Mesenteric fat pad (tissue), 1 donor: Measurements from ENCODE around the gene DCAF10. TPM values are rescaled to one million over a fixed set of nuclear protein-coding genes. Genes with fewer than 3 reads are reported as not detected.

Source experiments
- DNase-seq: peaks from one replicate; pipeline ENCODE4 v3.0.0-alpha.2; 2020; ENCODE audit warnings: low spot score
- total RNA-seq: library from RNA; stranded (reverse); fragmentation: NEBNext Ultra II Directional; extraction: Animal tissue kit (Norgen Biotek cat#: 25700); gene quantifications from one replicate; pipeline ENCODE4 v1.2.1, GENCODE V29; 2021
- donor health status: DM: yes; HTN: yes; CAD: no.

Gene DCAF10
- total RNA-seq, 1 donor from 2014 or later, result 32.3 TPM

GRCh38 chr9:37906312-37907239 lies 106.0 kb downstream of the DCAF10 start:
- DNase-seq, result peak; percentile 60

DNA sequence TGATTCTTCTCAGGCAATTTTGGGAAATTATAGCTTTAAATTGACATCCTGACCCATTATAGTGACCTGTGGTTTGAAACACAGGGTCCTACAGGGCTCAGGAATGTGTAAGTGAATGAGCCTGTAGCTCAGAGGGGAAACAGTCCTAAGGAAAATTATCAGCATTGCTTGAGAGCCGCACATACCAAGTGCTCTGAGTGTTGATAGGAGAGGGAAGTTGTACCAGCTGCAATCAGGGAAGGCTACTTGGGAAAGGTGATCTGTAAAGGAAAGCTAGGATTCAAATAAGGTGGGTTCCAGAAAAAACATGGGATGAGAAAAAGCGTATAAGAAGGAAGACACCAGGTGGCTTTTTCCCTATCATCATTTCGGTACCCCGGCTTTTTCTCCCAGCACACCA lies 107.7 kb downstream of the DCAF10 start:
- no peak for DNase-seq

- DNase-seq, result peak; percentile 57
Measured at GRCh38 chr9:37908698-37909186, 108.1 kb downstream of the DCAF10 start.

- DNase-seq, result peak; percentile 39
Measured at GRCh38 chr9:37909326-37909725, 108.7 kb downstream of the DCAF10 start.

- peak; percentile 59 for DNase-seq
Measured at GRCh38 chr9:37909836-37910235, 109.2 kb downstream of the DCAF10 start.

DNA sequence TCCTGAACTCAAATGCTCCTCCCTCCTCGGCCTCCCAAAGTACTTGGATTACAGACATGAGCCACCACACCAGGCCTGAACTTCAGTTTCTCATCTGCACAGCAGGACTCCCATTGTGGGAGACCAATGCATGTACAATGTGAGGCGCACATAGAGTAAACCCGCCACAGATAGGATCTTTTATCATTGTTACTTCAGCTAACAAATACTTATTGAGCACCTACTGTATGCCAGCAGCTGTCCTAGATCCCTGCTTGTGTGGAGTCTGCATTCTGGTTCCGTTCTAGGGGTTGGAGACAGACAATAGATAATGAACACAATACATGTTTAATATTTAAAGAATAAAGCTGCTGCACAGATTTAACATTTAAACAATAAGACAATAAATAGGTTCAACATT lies 109.7 kb downstream of the DCAF10 start:
- no peak for DNase-seq

GRCh38 chr9:37911271-37911681 lies 110.7 kb downstream of the DCAF10 start:
- DNase-seq, result peak; percentile 22

- DNase-seq, result peak; percentile 91
Measured at GRCh38 chr9:37913480-37914153, 113.0 kb downstream of the DCAF10 start.

DNA sequence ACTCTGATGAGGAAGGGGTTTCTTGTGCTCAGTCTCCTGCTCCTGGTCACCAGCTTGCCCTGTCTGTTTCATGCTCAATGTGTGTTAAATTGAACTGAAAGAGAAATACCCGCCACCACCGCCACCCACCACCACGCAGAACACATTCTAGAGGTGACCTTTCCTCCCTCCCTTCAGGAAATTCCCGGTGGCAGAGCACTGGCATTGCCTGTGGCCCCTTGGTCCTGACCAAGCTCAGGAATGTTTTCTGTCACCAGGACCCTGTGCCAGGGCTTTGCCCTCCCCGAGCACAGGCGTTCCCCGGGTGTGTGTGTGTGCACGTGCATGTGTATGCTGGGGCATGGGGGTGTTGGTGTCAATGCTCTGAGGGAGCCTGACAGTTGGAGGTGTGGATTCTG lies 113.6 kb downstream of the DCAF10 start:
- peak; percentile 71 for DNase-seq

- DNase-seq, result peak; percentile 30
Measured at GRCh38 chr9:37914701-37915358, 114.2 kb downstream of the DCAF10 start.

DNA sequence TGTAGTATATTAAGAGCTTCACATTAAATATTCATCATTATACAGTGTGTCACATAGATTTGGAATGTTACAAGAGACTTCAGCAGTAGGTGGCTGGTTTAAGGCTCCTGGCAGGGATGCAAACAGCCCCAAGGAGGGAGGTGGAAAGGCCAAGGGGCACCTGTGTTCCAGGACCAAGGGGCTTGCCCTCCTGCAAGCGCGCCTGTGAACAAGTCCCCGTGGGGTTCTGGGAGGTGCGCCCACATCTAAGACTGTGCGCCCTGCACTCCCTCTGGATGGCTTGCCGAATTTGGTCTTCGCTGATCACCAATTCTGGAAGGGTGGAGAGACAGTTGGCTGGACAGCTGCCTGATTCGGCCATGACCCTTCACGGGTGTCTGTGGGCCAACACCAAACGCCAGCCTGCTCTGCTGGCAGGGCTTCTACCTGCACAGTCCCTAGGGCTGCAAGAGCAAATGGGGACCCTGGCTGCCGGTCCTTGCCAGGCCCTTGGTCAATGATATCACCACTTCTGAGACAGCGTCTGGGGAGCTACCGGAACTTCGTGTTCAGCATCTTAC lies 115.4 kb downstream of the DCAF10 start:
- peak; percentile 81 for DNase-seq

- peak; percentile 81 for DNase-seq
Measured at GRCh38 chr9:37916471-37917312, 116.1 kb downstream of the DCAF10 start.

Other genes starting within 250 kb of the DCAF10 start
- gene FBXO10, start 224.4 kb upstream of the DCAF10 start, total RNA-seq, result 10.6 TPM
- gene TOMM5, start 208.2 kb upstream of the DCAF10 start, total RNA-seq, result 82.7 TPM
- gene FRMPD1, start 149.8 kb upstream of the DCAF10 start, total RNA-seq, result 0.19 TPM
- 6.8 TPM for gene TRMT10B, start 47.0 kb upstream of the DCAF10 start, total RNA-seq
- gene EXOSC3, start 15.7 kb upstream of the DCAF10 start, total RNA-seq, result 33.2 TPM
- 59.2 TPM for gene SLC25A51, start 103.3 kb downstream of the DCAF10 start, total RNA-seq